GM12873 (cell line): ENCODE results near the gene TMEM187.
A peak's percentile ranks its signal among the peaks of the same experiment; 100 is the strongest.

Source experiments
- TF ChIP-seq, protein P1 (sequence below): IDR thresholded peaks from 2 replicates; pipeline ENCODE4 v1.5.1; 2012; ENCODE audit warnings: low read depth, mild to moderate bottlenecking, moderate library complexity, low read length, control low read depth; ENCODE audit not compliant: insufficient read depth; ENCODE audit errors: missing control alignments

TMEM187 gene

DNA sequence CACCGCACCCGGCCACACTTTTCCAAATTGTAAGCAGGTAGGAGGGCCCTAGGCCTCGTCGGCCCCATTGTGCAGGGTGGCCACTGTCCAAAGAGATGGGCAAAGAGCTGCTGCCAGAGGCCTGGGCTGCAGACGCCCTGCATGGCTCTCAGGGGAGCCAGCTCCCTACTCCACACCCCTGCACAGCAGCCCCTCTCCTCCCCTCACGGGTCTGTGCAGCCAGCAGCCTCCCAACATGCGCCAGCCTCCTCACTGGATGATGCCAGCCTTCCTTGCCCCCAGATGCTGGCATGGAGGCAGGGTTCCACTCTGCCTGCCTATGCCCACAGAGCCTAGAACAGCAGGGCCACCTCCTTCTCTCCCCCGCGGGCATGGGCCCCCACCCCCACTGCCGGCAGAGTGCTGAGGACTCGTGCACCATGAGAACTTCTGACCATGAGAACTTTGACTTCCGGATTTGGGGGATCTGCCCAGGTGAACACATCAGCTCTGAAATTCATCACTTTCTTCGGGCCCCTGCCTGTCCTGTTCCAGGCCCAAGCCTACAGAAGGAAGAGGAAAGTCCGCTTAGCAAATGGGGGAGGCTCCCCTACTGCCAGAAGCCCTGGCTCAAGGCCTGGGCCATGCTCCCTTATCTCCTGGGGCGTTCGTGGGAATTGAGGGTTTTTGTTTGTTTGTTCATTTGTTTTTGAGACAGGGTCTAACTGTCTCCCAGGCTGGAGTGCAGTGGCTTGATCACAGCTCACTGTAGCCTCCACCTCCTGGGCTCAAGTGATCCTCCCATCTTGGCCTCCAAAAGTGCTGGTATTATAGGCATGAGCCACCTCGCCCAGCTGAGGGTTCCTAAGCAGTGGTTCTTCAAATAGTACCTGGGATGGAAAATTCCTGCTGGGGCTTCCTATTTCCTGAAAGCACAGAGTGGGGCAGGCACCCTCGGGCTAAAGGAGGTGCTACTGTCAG lies 39.1 kb downstream of the TMEM187 start:
- TF ChIP-seq, protein P1, sequence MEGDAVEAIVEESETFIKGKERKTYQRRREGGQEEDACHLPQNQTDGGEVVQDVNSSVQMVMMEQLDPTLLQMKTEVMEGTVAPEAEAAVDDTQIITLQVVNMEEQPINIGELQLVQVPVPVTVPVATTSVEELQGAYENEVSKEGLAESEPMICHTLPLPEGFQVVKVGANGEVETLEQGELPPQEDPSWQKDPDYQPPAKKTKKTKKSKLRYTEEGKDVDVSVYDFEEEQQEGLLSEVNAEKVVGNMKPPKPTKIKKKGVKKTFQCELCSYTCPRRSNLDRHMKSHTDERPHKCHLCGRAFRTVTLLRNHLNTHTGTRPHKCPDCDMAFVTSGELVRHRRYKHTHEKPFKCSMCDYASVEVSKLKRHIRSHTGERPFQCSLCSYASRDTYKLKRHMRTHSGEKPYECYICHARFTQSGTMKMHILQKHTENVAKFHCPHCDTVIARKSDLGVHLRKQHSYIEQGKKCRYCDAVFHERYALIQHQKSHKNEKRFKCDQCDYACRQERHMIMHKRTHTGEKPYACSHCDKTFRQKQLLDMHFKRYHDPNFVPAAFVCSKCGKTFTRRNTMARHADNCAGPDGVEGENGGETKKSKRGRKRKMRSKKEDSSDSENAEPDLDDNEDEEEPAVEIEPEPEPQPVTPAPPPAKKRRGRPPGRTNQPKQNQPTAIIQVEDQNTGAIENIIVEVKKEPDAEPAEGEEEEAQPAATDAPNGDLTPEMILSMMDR = no peak

DNA sequence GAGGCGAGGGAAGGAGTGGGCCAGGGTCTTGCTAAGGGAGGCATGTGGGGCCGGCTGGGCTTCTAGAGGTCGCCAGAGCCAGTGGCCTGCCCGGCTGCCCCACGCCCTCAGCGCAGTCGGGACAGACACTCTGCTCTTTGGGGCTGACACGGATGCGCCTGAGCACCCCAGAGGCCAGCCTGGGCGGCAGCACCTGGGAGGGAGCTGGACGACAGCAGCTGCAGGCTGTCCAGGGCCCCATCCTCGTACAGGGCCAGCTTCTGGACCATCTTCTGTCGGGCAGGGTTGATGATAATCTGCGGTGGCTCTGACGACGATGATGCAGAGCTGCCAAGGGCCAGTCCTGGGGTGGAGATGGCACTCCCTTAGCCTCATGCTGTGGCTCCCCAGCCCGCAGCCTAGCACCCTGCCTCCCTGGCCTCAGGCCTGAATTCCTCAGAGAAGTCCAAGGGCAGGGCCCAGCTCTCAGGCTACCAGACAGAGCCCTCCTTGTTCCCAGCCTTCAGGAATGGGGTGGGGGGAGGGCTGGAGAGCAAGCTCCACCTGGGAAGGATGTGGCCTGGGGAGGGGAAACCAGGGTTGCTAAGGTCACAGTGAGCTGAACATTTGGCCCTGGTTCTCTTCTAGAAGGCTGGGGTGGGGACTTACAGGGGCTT lies 39.9 kb downstream of the TMEM187 start:
- TF ChIP-seq, protein P1 = no peak

DNA sequence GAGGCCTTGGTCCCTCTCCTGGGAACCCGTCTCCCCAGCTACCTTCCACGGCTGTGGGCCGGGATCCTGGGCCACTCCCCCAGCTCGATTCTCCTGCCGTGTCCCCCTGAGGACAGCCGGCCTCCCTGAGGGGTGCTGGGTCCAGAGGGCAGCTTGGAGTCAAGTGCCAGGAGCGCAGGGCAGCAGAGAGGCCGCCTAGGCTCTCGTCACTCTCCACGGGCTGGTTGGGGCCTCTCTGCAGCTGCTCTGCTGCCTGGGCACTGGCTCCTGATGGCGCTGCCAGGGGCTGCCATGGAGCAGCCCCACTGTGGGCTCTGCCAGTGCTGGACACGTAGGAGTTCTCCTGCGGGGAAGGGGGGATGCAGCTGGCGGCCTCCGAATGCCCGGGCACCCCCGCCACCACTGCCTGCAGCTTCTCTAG lies 40.5 kb downstream of the TMEM187 start:
- TF ChIP-seq, protein P1 = no peak

DNA sequence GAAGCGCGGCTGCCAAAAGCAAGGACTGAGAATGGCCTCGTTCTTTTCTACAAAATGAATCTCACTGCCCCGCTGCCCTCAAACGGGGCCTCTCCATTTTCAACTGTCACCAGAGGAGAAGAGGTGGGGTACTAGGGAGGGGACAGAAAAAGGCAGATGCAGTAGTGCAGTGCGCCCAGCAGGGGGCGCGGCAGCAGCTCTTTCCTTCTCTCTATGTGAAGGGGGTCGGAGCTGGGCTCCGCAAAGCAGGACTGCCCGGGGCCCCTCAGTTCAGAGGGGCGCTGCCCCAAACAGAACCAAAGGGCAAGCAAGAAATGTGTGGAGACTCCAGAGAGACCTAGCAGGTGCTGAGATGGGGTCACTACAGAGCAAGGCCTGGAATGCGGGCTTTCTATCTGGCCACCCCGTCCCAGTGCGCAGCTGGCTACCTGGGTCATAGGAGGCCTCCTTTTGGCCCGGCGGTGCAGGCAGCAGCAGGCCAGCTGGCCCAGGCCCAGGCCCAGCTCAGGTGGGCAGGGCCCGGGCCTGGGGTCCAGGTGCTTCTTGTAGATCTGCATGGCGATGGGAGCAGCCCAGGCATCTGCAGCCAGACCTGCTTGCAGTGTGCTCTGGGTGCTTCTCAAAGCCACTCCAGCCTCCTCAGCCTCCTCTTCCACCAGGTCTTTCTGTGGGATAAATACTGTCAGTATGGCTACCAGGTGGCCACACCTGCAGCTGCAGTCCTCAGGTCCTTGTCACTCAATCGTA lies 41.2 kb downstream of the TMEM187 start:
- TF ChIP-seq, protein P1 = peak; percentile 94

DNA sequence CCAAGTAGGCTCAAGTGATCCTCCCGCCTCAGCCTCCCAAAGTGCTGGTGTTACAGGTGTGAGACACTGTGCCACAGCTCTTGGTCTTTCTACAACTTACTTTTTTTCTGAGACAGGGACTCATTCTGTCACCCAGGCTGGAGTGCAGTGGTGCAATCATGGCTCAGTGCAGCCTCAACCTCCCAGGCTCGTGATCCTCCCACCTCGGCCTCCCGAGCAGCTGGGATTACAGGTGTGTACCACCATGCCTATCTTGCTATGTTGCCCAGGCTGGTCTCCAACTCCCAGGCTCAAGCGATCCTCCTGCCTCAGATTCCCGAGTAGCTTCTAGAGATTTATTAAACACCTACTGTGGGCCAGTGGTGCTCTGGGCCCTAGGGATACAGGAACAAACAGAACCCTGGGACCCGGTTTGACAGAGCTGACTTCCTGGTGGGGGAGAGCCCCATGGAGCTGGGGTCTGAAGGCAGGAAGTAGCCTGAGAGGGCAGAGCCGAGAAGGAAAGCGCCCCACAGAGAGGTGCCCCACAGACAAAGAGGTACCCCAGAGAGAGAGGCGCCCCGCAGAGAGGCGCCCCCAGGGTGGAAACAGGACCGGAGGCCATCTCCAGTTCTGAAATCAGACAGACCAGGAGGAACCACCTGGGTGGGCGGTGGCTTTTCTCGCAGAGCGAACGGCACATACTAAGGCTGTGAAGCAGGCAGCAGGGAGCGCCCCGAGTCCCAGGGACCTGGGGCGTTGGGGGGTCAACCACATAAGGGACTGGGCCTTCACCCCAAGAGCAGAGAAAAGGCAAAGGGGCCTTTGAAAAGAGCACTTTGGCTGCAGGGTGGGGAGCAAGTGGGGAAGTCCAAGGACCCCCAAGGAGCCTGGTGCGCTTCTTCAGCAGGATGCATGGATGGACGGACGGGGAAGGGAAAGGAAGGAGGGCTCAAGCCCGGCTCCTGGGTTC lies 42.2 kb downstream of the TMEM187 start:
- TF ChIP-seq, protein P1 = no peak

DNA sequence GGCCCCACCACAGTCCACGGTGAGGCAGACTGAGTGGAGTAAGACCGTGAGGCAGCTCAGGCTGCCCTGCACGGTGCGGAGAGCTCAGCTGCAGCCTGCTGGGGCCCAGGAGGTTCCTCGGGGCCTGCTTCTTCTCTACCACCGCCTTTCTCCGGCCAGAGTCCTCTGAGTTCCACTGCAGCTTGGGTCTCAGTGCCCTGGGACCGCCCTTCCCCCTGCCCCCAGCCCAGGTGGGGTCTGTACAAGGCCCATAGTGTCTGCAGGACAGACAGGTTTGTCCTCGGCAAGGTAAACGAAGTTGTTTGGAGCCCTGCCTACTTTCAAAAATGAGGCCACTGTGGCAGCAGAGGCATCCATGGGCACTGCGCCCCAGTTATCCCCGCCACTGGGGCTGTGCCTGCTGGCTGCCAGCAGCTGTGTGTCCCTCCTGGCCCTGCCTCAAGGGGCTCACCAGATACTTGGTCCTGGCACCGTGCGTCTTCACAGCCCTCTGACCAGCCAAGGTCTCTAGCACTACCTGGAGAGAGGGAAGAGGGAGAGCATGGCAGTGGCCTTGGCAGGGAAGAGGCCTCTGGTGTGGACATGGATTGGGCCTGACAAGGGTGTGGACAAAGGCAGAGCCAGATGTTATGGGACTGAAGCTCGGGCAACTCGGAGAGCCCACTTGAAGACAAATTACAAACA lies 43.2 kb downstream of the TMEM187 start:
- TF ChIP-seq, protein P1 = no peak
